Measurements from ENCODE around the gene LRP5.

- TF ChIP-seq POLR2A (IDR thresholded peaks at IDR 0.05), result no peak
- TF ChIP-seq, protein P1, sequence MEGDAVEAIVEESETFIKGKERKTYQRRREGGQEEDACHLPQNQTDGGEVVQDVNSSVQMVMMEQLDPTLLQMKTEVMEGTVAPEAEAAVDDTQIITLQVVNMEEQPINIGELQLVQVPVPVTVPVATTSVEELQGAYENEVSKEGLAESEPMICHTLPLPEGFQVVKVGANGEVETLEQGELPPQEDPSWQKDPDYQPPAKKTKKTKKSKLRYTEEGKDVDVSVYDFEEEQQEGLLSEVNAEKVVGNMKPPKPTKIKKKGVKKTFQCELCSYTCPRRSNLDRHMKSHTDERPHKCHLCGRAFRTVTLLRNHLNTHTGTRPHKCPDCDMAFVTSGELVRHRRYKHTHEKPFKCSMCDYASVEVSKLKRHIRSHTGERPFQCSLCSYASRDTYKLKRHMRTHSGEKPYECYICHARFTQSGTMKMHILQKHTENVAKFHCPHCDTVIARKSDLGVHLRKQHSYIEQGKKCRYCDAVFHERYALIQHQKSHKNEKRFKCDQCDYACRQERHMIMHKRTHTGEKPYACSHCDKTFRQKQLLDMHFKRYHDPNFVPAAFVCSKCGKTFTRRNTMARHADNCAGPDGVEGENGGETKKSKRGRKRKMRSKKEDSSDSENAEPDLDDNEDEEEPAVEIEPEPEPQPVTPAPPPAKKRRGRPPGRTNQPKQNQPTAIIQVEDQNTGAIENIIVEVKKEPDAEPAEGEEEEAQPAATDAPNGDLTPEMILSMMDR (IDR thresholded peaks at IDR 0.05), result peak in 3 of 4 experiments; percentile 8 to 11 (median 10)
Measured at GRCh38 chr11:68380786-68381622, 68.6 kb downstream of the LRP5 start.
